ENCODE measurements around the gene GP9.

GRCh38 chr3:129023909-129024308 is 36.7 kb upstream of the GP9 start:
- no peak for TF ChIP-seq USF2 (IDR thresholded peaks at IDR 0.05; ENCODE audit: borderline replicate concordance, low read depth, low read length)
- TF ChIP-seq CTCF (IDR thresholded peaks at IDR 0.05), result no peak; the same call in 1 of the 2 replicates
- no peak for TF ChIP-seq EZH2phosphoT487 (IDR thresholded peaks at IDR 0.05; ENCODE audit: borderline replicate concordance, low read depth)
